Measurements from ENCODE around the gene GPR160. TPM values are rescaled to one million over a fixed set of nuclear protein-coding genes. Genes with fewer than 3 reads are reported as not detected.

The GPR160 gene
- total RNA-seq, 3 donors from 2014 or later (not counting 1 experiment from before 2014, with no cell fraction given): 1.8 to 5.5 (median 3.8) TPM

- Mint-ChIP-seq H3K4me1 (peaks cover 5 to 15% of the 10 kb centered on the region in 2 donors), H3K36me3 (peaks cover 12% of the 10 kb centered on the region), H3K27me3 (ENCODE audit: low read depth in 2 of 2) (no peaks in the 10 kb centered on the region), H3K9me3 (no peaks in the 10 kb centered on the region), H3K27ac (no peak overlapping the region), H3K4me3 (no peak overlapping the region)
- Histone ChIP-seq H3K27ac (ENCODE audit: low read length) (no peak overlapping the region), H3K27me3 (ENCODE audit: control insufficient read depth, insufficient read depth, low read length) (no peaks in the 10 kb centered on the region), H3K4me3 (ENCODE audit: low read length) (no peak overlapping the region), H3K9me3 (ENCODE audit: control insufficient read depth, insufficient read depth, low read length) (no peaks in the 10 kb centered on the region), H3K4me1 (ENCODE audit: control insufficient read depth, insufficient read depth, low read length) (no peaks in the 10 kb centered on the region), H3K36me3 (ENCODE audit: control insufficient read depth, insufficient read depth, low read length) (peaks cover 82% of the 10 kb centered on the region)
- intact Hi-C loops (cut with micrococcal nuclease): no loop called here
- 78% methylated on average over 2 of the region's 3 CpGs for WGBS (ENCODE audit: insufficient coverage)
- no peak for DNase-seq
- ATAC-seq: no peak
- no peak for TF ChIP-seq CTCF (IDR thresholded peaks at IDR 0.05)
Observed at GRCh38 chr3:170096342-170096741, 58.5 kb downstream of the GPR160 start.

- H3K4me1 Mint-ChIP-seq: peaks cover 4 to 9% of the 10 kb centered on the region in 2 donors
- Histone ChIP-seq H3K36me3 (ENCODE audit: control insufficient read depth, insufficient read depth, low read length) (peaks cover 89% of the 10 kb centered on the region), H3K27me3 (ENCODE audit: control insufficient read depth, insufficient read depth, low read length) (no peaks in the 10 kb centered on the region), H3K4me3 (ENCODE audit: low read length) (no peak overlapping the region), H3K4me1 (ENCODE audit: control insufficient read depth, insufficient read depth, low read length) (no peaks in the 10 kb centered on the region), H3K9me3 (ENCODE audit: control insufficient read depth, insufficient read depth, low read length) (no peaks in the 10 kb centered on the region), H3K27ac (ENCODE audit: low read length) (no peak overlapping the region)
- intact Hi-C loops (cut with micrococcal nuclease): no loop called here
- peaks cover 24% of the 10 kb centered on the region for H3K36me3 Mint-ChIP-seq
- WGBS (ENCODE audit: insufficient coverage): no CpG with 5 or more reads among the region's 1 CpG
- no peaks in the 10 kb centered on the region for H3K9me3 Mint-ChIP-seq
- no peak for TF ChIP-seq CTCF (IDR thresholded peaks at IDR 0.05)
- ATAC-seq (no peak), DNase-seq (no peak)
- no peaks in the 10 kb centered on the region for H3K27me3 Mint-ChIP-seq (ENCODE audit: low read depth in 2 of 2)
- H3K4me3 Mint-ChIP-seq: no peak overlapping the region
- peak overlapping the region in 1 of 2 donors; percentile 39 for H3K27ac Mint-ChIP-seq
Observed at GRCh38 chr3:170098753-170099152, 61.0 kb downstream of the GPR160 start.

- Mint-ChIP-seq H3K27me3 (ENCODE audit: low read depth in 2 of 2) (no peaks in the 10 kb centered on the region), H3K9me3 (no peaks in the 10 kb centered on the region), H3K4me1 (no peaks in the 10 kb centered on the region), H3K36me3 (peaks cover 13% of the 10 kb centered on the region), H3K27ac (peak overlapping the region in 1 of 2 donors; percentile 26), H3K4me3 (no peak overlapping the region)
- intact Hi-C loops (cut with micrococcal nuclease): no loop called here
- no peak for TF ChIP-seq CTCF (IDR thresholded peaks at IDR 0.05)
- peaks cover 79% of the 10 kb centered on the region for H3K36me3 ChIP-seq (ENCODE audit: control insufficient read depth, insufficient read depth, low read length)
- H3K27me3 ChIP-seq (ENCODE audit: control insufficient read depth, insufficient read depth, low read length): no peaks in the 10 kb centered on the region
- ATAC-seq (no peak), DNase-seq (no peak)
- no peaks in the 10 kb centered on the region for H3K9me3 ChIP-seq (ENCODE audit: control insufficient read depth, insufficient read depth, low read length)
- no peak overlapping the region for H3K27ac ChIP-seq (ENCODE audit: low read length)
- H3K4me3 ChIP-seq (ENCODE audit: low read length): no peak overlapping the region
- 100% methylated on average over 1 of the region's 1 CpG for WGBS (ENCODE audit: insufficient coverage)
- H3K4me1 ChIP-seq (ENCODE audit: control insufficient read depth, insufficient read depth, low read length): no peaks in the 10 kb centered on the region
Observed at GRCh38 chr3:170100944-170101343, 63.1 kb downstream of the GPR160 start.

- WGBS (ENCODE audit: insufficient coverage): 98% methylated on average over 8 of the region's 8 CpGs
- no peak overlapping the region for H3K27ac ChIP-seq (ENCODE audit: low read length)
- H3K27ac Mint-ChIP-seq: peak overlapping the region in 1 of 2 donors; percentile 31
- ATAC-seq (no peak), DNase-seq (no peak)
- H3K4me1 Mint-ChIP-seq: no peaks in the 10 kb centered on the region
- peaks cover 13% of the 10 kb centered on the region for H3K36me3 Mint-ChIP-seq
- intact Hi-C loops (cut with micrococcal nuclease): no loop called here
- no peaks in the 10 kb centered on the region for H3K4me1 ChIP-seq (ENCODE audit: control insufficient read depth, insufficient read depth, low read length)
- no peaks in the 10 kb centered on the region for H3K27me3 ChIP-seq (ENCODE audit: control insufficient read depth, insufficient read depth, low read length)
- no peak for TF ChIP-seq CTCF (IDR thresholded peaks at IDR 0.05)
- no peaks in the 10 kb centered on the region for H3K9me3 Mint-ChIP-seq
- no peak overlapping the region for H3K4me3 ChIP-seq (ENCODE audit: low read length)
- no peak overlapping the region for H3K4me3 Mint-ChIP-seq
- H3K36me3 ChIP-seq (ENCODE audit: control insufficient read depth, insufficient read depth, low read length): peaks cover 74% of the 10 kb centered on the region
- no peaks in the 10 kb centered on the region for H3K9me3 ChIP-seq (ENCODE audit: control insufficient read depth, insufficient read depth, low read length)
- no peaks in the 10 kb centered on the region for H3K27me3 Mint-ChIP-seq (ENCODE audit: low read depth in 2 of 2)
Observed at GRCh38 chr3:170102431-170102830, 64.6 kb downstream of the GPR160 start.

All from natural killer cell (primary cell).